HG03064 (cell line): ENCODE measurements around the gene TMEFF2.
"Not testable (repeated sequence)": the region's sequence is repeated elsewhere in the genome, so short reads cannot be mapped to it uniquely, and the experiment has no call there.

Experiments
- ATAC-seq: cut with Tn5 transposase; IDR thresholded peaks from one replicate; pipeline ENCODE4 v1.9.1; 2021; ENCODE audit warnings: low read depth; ENCODE audit not compliant: unreplicated experiment

The TMEFF2 gene

DNA sequence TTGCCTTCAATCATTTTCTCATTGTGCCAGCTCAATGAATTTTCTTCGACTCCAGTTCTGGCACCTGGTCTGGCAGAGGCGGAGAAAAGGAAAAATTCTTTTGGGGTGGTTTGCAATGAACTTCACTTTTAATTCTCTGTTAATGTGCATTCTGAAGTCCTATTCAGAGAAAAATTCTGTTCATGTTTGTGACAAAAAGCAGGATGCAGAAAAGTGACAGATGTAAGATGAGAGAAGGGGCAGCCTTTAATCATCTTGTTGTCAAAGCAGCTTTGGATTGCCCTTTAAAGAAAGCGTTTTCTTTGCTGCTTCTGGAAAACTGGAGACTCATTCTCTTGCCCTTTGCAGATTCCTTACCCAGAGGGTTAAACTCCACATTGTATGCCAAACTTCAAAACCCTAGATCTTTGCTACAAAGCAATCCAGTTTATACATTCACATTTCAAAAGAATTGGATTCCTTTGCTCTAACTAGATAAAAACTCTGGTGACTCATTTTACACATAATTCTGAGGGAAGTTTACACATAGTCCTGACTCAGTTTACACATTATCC is 253.3 kb downstream of the TMEFF2 start:
- no peak for ATAC-seq

DNA sequence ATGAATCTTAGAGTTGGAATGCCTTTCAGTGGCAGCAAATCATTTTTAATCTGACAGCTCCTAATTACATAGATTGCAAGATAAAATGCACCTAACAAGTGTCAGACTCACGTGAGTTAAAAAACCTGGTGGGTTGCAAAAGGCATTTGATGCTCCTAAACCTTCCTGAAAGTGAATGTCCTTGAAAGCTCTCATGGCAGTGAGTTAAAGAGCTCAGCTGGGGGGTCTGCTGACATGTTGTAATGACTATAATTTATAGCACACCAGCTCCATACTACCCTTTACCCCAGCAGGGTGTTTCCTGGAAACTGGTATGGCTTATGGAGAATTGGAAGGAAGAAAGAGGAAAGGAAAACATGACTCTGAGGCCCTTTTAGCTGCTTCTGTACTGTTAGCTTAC is 256.0 kb downstream of the TMEFF2 start:
- no peak for ATAC-seq

DNA sequence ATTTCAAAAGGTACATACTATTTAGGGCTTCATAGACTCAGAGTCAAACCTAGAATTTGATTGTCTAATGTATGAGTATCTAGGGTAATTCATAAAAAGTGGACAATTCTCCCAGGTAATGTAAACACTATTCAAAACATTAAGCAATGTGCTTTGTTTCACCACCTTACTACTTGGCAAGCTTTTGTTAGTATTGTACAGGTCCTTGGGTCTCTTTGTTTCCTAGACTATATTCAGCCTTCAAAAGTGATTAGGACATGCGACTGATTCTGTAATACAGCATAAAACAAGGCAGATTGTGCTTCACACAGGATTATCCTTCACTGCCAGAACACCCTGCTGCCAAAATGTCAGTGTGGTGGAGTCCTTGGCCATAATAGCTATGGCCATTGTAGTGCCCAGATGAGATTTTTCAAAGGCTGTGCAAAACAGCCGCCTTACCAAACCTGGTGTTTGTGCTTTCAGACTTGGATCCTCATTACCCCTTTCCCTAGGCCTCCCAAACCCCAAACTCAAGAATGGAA is 257.8 kb downstream of the TMEFF2 start:
- ATAC-seq: no peak

DNA sequence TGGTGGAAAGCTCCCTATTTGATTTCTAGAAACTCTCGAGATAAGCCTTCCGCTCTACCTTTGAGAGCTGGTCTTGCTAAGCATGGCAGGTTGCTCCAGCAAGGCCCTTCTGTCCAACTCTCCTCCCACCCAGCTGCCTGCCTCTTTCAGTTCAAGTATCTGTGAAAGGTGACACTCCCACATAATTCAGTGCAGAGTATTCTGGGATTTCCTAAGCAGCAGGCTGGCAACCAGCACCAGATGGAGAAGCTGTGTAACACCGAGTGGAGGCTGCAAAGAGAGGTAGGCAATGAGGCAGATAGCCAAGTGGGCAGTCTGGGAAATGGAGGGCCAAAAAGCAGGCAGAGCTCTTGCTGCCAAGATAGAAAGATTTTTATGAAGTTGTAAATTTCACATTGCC is 259.5 kb downstream of the TMEFF2 start:
- no peak for ATAC-seq

DNA sequence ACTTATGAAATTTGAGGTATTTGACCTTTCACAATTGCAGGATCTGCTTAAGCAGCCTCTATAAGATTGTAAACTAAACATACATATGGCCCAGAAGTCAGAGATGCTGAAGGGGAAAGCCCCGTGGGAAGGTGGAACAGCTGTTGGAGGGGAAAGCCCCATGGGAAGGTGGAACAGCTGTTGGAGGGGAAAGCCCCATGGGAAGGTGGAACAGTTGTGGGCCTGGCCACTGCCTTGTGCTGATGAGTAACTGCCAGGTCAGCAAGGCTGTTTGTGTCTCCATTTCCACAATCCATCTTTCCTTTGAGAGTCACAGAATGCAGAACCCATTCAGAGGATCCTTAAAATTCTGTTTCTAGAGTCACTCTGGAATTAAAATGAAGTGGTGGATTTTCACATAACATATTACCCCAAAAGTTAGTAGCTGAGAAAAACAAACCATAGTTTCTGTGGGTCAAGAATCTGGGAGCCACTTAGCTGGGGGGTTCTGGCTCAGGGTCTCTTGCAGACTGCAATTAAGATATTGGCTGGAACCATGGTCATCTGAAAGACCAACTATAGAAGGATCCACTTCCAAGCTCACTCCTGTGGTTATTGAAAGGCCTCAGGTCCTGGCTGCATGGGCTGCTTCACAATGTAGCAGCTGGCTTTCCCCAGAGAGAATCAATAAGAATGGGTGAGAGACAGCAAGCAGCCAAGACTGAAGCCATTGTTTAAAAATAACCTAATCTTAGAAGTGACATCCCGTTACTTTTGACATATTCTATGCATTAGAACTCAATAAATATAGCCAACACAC is 261.2 kb downstream of the TMEFF2 start:
- peak; percentile 95 for ATAC-seq

DNA sequence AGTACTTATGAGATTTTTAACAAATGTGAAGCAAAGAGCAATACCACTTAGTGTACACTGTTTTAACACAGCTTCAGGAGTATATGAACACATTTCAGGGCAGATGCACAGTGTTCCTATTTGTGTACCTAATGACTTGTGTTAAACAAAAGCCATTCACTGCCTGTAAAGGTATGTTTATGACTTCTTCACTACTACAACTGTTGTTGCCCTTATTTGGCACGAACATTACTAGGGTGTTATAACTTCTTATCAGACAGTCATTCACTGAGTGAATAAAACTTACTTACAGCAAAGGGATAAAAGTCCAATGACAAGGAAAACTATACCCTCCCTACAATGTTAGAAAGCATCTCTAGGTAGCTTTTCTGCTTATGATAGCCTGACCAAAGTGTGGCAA is 262.4 kb downstream of the TMEFF2 start:
- ATAC-seq: no peak

DNA sequence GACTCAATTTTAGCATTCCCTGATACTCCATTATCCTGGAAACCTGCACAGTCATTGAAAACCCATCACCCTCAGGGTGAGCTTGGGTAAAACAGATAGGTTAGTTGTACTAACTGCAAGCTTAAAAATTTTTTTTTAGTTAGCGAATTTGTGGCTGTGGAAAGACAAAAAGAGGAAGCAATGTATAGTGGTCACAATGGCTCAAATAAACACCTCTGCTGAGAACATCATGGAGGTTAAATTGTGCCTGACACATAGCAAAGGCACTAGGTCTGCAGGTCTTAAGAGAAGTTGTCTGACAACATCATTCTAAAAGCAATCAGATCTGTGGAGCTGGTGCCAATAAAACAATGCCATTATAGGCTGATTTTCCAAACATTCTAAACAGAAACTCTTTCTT is 263.4 kb downstream of the TMEFF2 start:
- no peak for ATAC-seq

DNA sequence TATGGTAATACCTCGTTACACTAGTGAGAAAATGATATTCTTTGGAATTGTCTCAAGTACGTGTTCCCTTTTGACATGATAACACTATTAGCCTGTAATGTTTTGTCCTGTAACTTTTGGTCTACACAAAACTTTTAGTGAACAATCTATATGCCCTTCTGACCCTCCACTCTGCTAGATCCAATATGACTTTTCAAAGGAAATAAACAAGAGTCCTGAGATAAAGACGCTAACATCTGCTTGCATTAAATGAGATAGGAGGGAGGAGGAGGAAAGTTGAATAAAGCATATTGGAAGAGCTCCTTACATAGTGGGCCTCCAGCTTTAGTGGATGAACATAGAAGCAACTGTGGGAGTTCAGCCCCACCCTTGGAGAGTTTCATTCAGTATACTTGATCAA is 264.5 kb downstream of the TMEFF2 start:
- no peak for ATAC-seq

DNA sequence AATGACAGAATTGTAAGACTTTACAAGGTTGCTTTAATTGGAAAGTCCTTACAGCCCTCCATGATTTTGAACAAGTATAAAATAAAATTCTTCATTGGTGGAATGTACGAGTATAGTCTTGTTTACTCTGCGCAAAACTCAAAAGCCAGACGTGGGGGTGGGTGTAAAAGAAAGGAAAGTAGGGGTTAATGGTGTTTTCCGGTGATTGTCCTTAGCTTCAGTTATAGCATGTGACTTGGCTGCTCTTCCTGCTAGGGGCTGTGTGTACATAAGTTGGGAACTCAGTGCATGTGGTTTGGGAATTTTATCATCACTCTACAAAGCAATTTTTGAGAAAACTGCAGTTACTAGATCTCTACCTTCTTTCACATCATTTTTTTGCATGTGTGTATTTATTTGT is 265.4 kb downstream of the TMEFF2 start:
- ATAC-seq: no peak

DNA sequence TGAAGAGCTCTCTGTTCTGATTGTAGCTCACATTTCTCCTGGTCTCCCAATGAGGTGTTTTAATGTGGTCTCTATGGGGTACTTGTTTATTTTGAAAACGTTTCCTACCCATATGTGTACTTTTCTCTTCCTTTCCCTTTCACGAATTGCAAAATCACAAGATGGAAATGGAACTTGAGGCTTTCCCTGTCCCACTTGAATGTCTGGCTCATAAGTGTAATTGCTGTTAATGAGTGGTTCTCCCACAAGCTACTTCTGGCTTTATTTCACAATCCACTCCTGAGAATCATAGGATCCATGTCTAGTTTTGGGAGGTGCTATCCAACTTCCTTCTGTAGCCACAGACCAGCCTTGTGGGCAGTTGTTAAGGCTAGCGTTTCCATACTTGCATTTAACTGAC is 266.7 kb downstream of the TMEFF2 start:
- no peak for ATAC-seq

DNA sequence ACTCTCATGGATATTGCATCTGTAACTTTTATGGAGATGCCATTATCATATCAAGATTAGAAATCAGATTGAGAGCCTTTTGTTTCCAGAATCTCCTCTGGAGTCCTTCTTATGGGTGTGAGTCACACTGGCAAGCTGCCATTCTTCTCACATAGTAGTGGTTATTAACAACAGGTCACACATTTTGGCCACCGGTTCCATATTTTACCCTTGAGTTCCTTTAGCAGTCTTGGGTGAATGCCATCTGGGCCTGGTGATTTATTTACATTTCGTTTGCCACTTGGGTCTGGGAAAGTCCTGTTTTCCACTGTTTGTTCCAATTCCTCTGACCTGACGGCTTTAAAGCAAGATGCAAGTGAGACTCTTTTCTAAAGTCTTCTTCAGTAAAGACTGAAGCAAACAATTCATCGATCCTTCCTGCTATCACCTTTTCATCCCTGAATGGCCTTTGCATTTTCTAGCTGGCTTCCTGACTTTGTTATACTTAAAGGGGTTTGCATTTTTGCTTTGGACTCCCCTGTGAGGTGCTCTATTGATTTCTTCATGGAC is 267.3 kb downstream of the TMEFF2 start:
- no peak for ATAC-seq

DNA sequence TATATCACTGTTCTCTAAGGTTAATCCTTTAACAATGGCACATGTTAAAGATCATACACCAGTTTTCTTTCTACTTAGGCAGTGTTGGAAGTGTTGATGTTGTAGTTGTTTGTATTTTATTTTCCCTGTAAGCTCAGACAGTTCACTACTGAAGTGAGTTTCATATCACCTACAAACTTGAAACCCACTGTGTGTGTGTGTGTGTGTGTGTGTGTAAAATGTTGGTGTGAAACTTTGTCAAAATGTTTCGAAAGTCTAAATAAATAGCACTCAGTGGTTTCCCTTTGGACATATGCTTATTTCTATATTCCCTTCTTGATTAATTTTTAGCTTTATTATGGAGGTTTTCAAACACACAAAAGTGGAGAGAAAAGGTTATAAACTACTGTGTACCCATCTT is 268.1 kb downstream of the TMEFF2 start:
- no peak for ATAC-seq

DNA sequence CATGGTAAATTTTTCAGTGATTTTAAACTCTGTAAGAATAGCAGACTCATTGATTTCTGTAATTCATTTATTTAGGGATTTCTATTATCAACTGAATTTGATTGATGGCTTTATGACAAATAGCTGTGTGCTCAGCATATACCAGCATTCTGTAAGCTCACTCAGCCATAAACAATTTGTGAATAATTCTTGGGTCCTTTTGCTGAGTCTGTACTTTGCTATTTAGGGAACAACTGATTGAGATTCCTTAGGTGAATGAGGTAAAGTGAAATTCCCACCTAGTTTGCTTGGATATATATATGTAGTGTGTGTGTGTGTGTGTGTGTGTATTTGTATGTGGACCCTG is 271.1 kb downstream of the TMEFF2 start:
- ATAC-seq: no peak

DNA sequence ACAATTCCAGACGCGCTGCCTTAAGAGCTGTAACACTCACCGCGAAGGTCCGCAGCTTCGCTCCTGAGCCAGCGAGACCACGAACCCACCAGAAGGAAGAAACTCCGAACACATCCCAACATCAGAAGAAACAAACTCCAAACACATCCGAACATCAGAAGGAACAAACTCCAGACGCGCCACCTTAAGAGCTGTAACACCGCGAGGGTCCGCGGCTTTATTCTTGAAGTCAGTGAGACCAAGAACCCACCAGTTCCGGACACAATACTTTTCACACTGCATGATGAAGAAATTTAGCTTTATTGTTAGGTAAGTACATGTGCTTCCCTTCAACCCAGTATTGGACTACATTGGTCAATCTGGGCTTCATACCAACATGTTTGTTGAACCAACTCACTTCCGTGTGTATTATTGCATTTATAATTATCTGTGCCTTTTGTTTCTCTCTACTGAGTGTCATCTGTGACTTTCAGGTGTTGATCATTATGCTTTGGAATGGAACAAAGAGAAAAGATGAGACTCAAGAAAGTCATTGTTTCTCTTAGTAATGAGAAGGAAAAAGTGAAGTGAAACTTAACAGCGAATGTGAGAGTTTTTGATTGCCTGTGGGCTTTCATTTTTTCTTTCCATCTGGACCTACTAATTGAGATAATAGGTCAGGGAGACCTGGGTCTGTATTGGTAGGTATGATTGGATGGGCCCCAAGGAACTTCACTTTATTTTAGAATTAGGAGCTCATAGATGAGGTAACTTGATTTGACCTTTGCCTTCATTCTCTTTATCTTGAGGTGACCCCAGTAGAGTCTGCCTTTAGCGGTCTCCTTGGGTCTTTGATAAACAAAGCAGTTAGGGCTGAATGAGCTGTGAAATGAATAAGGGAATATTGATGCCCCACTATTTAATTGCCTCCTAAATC is 271.7 kb downstream of the TMEFF2 start:
- ATAC-seq: peak; percentile 96

DNA sequence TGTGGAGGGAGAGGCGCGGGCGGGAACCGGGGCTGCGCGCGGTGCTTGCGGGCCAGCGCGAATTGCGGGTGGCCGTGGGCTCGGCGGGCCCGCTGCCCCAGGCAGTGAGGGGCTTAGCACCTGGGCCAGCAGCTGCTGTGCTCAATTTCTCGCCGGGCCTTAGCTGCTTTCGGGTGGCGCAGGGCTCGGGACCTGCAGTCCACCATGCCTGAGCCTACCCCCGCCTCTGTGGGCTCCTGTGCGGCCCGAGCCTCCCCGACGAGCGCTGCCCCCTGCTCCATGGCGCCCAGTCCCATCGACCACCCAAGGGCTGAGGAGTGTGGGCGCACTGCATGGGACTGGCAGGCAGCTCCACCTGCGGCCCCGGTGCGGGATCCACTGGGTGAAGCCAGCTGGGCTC is 273.1 kb downstream of the TMEFF2 start:
- ATAC-seq: not testable (repeated sequence)

DNA sequence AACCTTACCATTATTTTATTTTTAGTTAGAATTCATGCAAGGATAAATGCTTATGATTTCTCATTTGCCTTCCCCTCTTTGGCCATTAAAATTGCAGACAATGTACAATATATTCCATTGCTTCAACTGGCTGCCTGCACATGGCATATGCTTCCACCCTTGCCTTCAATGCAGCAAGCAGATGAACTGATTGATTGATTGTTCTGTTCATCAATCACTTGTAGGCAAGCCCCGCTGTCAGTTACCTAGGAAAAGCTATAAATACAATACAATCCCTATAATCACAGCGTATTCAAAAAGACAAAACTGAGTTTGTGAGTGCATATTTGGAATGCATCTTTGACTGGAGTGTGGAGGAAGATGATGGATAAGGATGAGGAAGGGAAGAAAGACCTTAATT is 274.2 kb downstream of the TMEFF2 start:
- ATAC-seq: no peak

DNA sequence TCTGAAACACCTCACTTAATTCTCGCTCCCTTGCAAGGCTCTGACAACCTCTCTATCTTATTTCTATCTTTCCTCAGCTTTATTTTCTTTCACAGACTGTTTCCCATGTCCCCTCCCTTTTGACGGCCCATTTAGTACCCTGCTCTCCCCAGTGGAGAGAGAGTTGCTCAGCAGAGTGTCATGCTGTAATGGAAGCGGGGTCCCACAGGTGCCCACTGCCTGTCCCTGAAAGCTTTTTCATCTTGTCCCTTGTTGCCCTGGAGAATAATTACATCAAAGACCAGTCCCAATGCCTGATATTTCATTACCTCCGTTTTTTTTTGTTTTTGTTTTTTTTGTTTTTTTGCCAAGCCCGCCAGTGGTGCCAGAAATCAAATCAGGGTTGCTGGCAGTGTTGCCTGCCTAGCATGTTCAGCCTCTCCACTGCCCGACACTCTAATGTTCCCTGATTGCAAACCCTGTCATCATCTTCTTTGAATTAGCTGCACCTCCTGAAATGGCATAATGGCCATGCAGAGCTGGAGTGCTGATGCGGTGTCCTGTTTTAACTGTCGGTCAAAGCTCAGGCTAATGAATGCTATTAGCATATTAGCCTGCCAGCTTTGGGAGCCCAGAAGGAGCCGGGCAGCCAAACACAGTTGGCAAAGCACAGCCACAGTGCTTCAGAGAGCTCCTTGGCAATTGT is 276.6 kb downstream of the TMEFF2 start:
- ATAC-seq: no peak

DNA sequence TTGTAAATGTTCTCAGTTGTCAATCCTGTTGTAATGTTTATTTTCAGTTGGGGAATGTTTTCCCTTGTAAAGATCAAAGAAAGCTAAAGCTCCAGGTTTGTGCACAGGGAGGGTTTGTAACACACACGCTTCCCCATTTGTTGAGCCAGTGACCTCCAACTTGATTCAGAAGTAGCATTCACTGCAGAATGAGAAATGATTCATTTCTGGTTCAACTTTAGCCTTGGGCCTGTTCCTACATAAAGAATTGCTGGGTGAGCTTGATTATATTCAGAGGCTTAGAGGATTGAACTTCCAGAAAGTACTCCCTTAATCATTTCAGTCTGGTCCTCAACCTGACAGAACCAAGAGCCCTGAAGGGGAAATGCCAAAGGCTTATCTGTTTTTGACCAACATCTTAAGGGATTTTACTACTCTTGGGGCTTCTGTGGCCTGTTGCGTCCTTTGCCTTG is 277.3 kb downstream of the TMEFF2 start:
- no peak for ATAC-seq

DNA sequence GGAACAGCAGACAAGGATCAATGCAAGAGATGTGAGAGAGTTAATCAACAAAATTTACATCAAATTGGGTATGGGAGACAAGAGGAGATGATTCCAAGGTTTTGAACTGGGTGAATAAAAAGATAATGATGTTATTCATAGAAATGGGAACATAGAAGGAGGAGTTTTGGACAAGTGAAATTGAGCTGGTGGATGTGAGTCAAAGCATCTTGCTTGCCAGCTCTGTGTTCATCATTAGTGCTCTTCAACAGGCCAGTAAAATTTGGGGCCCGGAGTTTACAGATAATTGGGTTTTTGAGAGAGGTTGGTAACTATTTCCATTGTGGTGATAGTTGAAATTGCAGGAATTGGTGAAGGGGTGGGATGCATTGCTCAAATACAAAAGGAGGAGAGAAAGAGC is 277.9 kb downstream of the TMEFF2 start:
- ATAC-seq: no peak

DNA sequence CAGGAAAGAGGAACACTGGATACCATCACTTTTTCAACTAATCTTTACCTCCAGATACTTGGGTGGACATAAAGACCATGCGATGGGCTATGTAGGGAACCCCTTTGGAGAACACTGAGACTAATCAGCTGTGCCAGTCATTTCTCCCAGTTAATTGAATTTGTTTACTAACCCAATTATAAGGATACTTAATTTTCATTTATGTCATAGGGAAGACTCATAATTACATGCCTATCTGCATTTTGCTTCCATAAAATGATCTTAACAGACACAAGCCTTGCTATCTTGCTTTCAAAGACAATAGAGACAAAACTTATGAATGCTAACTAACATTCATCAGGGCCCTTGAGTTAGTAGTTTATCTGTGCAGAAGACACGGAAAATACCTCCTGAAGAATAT is 279.0 kb downstream of the TMEFF2 start:
- ATAC-seq: no peak
